Spleen (tissue), 11 donors: ENCODE data around the gene KCNQ5. TPM values are rescaled to one million over a fixed set of nuclear protein-coding genes. Genes with fewer than 3 reads are reported as not detected.

Source experiments
- DNase-seq: peaks from one replicate; pipeline ENCODE4 v3.0.0-alpha.2; 2020
- H3K27ac ChIP-seq, 8 donors: fragments of 200-600 bp; sonication (generic) in 7 of 8; 1 replicate in 4 of 8; 2 replicates in 4 of 8; pipeline versions ENCODE4 v1.5.0 to v1.8.0; 2016 to 2021; ENCODE audit warnings: inconsistent platforms in 4 of 8, mild to moderate bottlenecking in 4 of 8, moderate library complexity in 1 of 8
- H3K27me3 ChIP-seq, 7 donors: fragments of 200-600 bp; sonication (generic) in 6 of 7; replicated peaks in 1 of 7; 1 replicate in 4 of 7; 2 replicates in 3 of 7; pipeline versions ENCODE4 v1.5.0 to v1.8.0; 2016 to 2021; ENCODE audit warnings: inconsistent platforms in 3 of 7, mild to moderate bottlenecking in 1 of 7
- H3K36me3 ChIP-seq, 6 donors: fragments of 200-600 bp; sonication (generic) in 5 of 6; 1 replicate in 4 of 6; 2 replicates in 2 of 6; pipeline versions ENCODE4 v1.5.0 to v1.8.0; 2016 to 2021; ENCODE audit warnings: inconsistent platforms in 2 of 6
- H3K4me1 ChIP-seq, 6 donors: fragments of 200-600 bp; sonication (generic) in 5 of 6; 1 replicate in 3 of 6; 2 replicates in 3 of 6; pipeline versions ENCODE4 v1.5.0 to v1.8.0; 2016 to 2021; ENCODE audit warnings: inconsistent platforms in 3 of 6
- H3K4me3 ChIP-seq, 8 donors: fragments of 200-600 bp; sonication (generic) in 7 of 8; 1 replicate in 4 of 8; 2 replicates in 4 of 8; pipeline versions ENCODE4 v1.5.0 to v1.8.0; 2016 to 2021; ENCODE audit warnings: inconsistent platforms in 4 of 8, mild to moderate bottlenecking in 4 of 8, moderate library complexity in 2 of 8
- H3K9me3 ChIP-seq, 8 donors: fragments of 200-600 bp; sonication (generic) in 7 of 8; 1 replicate in 4 of 8; 2 replicates in 4 of 8; pipeline versions ENCODE4 v1.5.0 to v1.8.0; 2016 to 2021; ENCODE audit warnings: inconsistent platforms in 4 of 8
- CTCF ChIP-seq, 11 experiments: fragments of 200-600 bp in 7 of 11; fragments of 450-650 bp in 4 of 11; sonication (generic) in 4 of 11; IDR thresholded peaks in 8 of 11; conservative IDR thresholded peaks in 3 of 11; 1 replicate in 7 of 11; 2 replicates in 4 of 11; pipeline versions ENCODE4 v1.4.0 to v1.8.0; 2016 to 2021; ENCODE audit warnings: antibody characterized with exemption in 11 of 11, inconsistent platforms in 4 of 11, mild to moderate bottlenecking in 1 of 11
- POLR2A ChIP-seq, 3 donors: fragments of 450-650 bp; IDR thresholded peaks; one replicate each; pipeline ENCODE4 v1.5.1; 2017; ENCODE audit warnings: antibody characterized with exemption in 3 of 3, mild to moderate bottlenecking in 1 of 3
- POLR2AphosphoS5 ChIP-seq, 3 donors: sonication (generic); formaldehyde crosslinking; IDR thresholded peaks; one replicate each; pipeline ENCODE4 v1.5.1; 2017; ENCODE audit warnings: antibody characterized with exemption in 3 of 3
- WGBS, 5 donors: extraction: QIAGEN DNeasy Blood & Tissue Kit in 3 of 5; methylation state at CpG; one replicate each; pipeline versions ENCODE4 v1.1.5 to v1.1.7; 2013 to 2018; 5-methylcytosine and 5-hydroxymethylcytosine counted together
- intact Hi-C: fragments of 100-400 bp; cut with DNase I; formaldehyde crosslinking; loops from one replicate; pipeline ENCODE4 v1.15.0; 2023; ENCODE audit warnings: low total_unique reads
- polyA plus RNA-seq, 3 donors: library from polyadenylated mRNA; stranded (reverse); fragments of 200-250 nt; gene quantifications; one replicate each; pipeline ENCODE4 v1.2.1, GENCODE V29; 2013
- total RNA-seq, 7 donors: library from RNA; depleted of rRNA in 3 of 7; stranded (reverse); fragments of >200 nt in 3 of 7; fragmentation: NEBNext Ultra II Directional in 4 of 7; extraction: Animal tissue kit (Norgen Biotek cat#: 25700) in 4 of 7; gene quantifications; one replicate each; pipeline versions ENCODE4 v1.1.0 to v1.2.1, GENCODE V29; 2016 to 2021
- donor health status: healthy with polysubstance abuse.
- donor health status: DM: no; HTN: no; CAD: no; lungs with moderate emphysema.
- donor health status: DM: no; HTN: no; CAD: no.
- donor health status: Bipolar disorder and iron deficiency.
- donor health status: healthy.
- donor health status: DM: no; HTN: no; CAD: no.
- donor health status: DM: yes; HTN: yes; CAD: no.

The KCNQ5 gene
- total and polyA plus RNA-seq, 10 donors, result 1.3 to 8.7 (median 4.4) TPM

GRCh38 chr6:72905705-72906478 lies 284.0 kb downstream of the KCNQ5 start:
- no peak for DNase-seq
- H3K4me1 ChIP-seq, result peaks cover 0 to under 1% (median 0%) of the 10 kb centered on the region in 6 donors
- intact Hi-C loops, result no loop called here
- H3K4me3 ChIP-seq, result no peak overlapping the region
- WGBS, 5 donors, result 87 to 97% (median 95%) methylated on average over 6 of the region's 6 CpGs
- TF ChIP-seq POLR2A (IDR thresholded peaks at IDR 0.05), result no peak
- TF ChIP-seq POLR2AphosphoS5 (IDR thresholded peaks at IDR 0.05), result no peak
- TF ChIP-seq CTCF (IDR thresholded peaks at IDR 0.05 in 8 of 11, conservative IDR thresholded peaks at IDR 0.05 in 3 of 11), result no peak
- no peaks in the 10 kb centered on the region for H3K36me3 ChIP-seq
- H3K27me3 ChIP-seq, result no peaks in the 10 kb centered on the region
- H3K27ac ChIP-seq, result no peak overlapping the region
- no peaks in the 10 kb centered on the region for H3K9me3 ChIP-seq

- peaks cover 0 to 13% (median 2%) of the 10 kb centered on the region in 6 donors for H3K4me1 ChIP-seq
- H3K36me3 ChIP-seq, result no peaks in the 10 kb centered on the region
- H3K9me3 ChIP-seq, result no peaks in the 10 kb centered on the region
- intact Hi-C loops, result no loop called here
- no peak overlapping the region for H3K27ac ChIP-seq
- WGBS, 5 donors, result 24 to 38% (median 31%) methylated on average over 2 of the region's 2 CpGs
- H3K4me3 ChIP-seq, result no peak overlapping the region
- no peak for DNase-seq
- H3K27me3 ChIP-seq, result no peaks in the 10 kb centered on the region
- no peak for TF ChIP-seq CTCF (IDR thresholded peaks at IDR 0.05 in 8 of 11, conservative IDR thresholded peaks at IDR 0.05 in 3 of 11)
- no peak for TF ChIP-seq POLR2AphosphoS5 (IDR thresholded peaks at IDR 0.05)
- TF ChIP-seq POLR2A (IDR thresholded peaks at IDR 0.05), result no peak
Observed at GRCh38 chr6:72911463-72912155, 289.7 kb downstream of the KCNQ5 start.

- Histone ChIP-seq H3K27ac (no peak overlapping the region), H3K4me1 (peaks cover 0 to 13% (median 2%) of the 10 kb centered on the region in 6 donors), H3K27me3 (no peaks in the 10 kb centered on the region), H3K36me3 (no peaks in the 10 kb centered on the region), H3K4me3 (no peak overlapping the region), H3K9me3 (no peaks in the 10 kb centered on the region)
- DNase-seq, result no peak
- no peak for TF ChIP-seq POLR2AphosphoS5 (IDR thresholded peaks at IDR 0.05)
- no peak for TF ChIP-seq CTCF (IDR thresholded peaks at IDR 0.05 in 8 of 11, conservative IDR thresholded peaks at IDR 0.05 in 3 of 11)
- no peak for TF ChIP-seq POLR2A (IDR thresholded peaks at IDR 0.05)
- intact Hi-C loops, result no loop called here
- 63 to 91% (median 84%) methylated on average over 1 of the region's 1 CpG for WGBS, 5 donors
Observed at GRCh38 chr6:72913797-72914196, 291.9 kb downstream of the KCNQ5 start.

- 61 to 78% (median 64%) methylated on average over 6 of the region's 6 CpGs for WGBS, 5 donors
- H3K4me1 ChIP-seq, result peaks cover 0 to 8% (median 2%) of the 10 kb centered on the region in 6 donors
- H3K36me3 ChIP-seq, result no peaks in the 10 kb centered on the region
- no peak overlapping the region for H3K4me3 ChIP-seq
- no peaks in the 10 kb centered on the region for H3K9me3 ChIP-seq
- intact Hi-C loops, result no loop called here
- TF ChIP-seq POLR2A (IDR thresholded peaks at IDR 0.05) (no peak), POLR2AphosphoS5 (IDR thresholded peaks at IDR 0.05) (no peak), CTCF (IDR thresholded peaks at IDR 0.05 in 8 of 11, conservative IDR thresholded peaks at IDR 0.05 in 3 of 11) (no peak)
- no peak overlapping the region for H3K27ac ChIP-seq
- DNase-seq, result no peak
- no peaks in the 10 kb centered on the region for H3K27me3 ChIP-seq
Observed at GRCh38 chr6:72916298-72916697, 294.4 kb downstream of the KCNQ5 start.
